Hepatocyte (in vitro differentiated cells): Measurements from ENCODE around the gene EBF4. TPM values are rescaled to one million over a fixed set of nuclear protein-coding genes. Genes with fewer than 3 reads are reported as not detected.

ENCODE experiments used
- DNase-seq: peaks from one replicate; pipeline ENCODE4 v3.0.0-alpha.2; 2016; ENCODE audit warnings: low spot score
- H2AFZ ChIP-seq: fragments of 200-600 bp; sonication (generic); 2 replicates; pipeline ENCODE4 v1.6.0; 2016; ENCODE audit warnings: antibody characterized with exemption, mild to moderate bottlenecking
- H3K27ac ChIP-seq: fragments of 200-600 bp; sonication (generic); 2 replicates; pipeline ENCODE4 v1.5.1; 2016; ENCODE audit warnings: mild to moderate bottlenecking
- H3K27me3 ChIP-seq: fragments of 200-600 bp; sonication (generic); 2 replicates; pipeline ENCODE4 v1.6.1; 2016
- H3K36me3 ChIP-seq: fragments of 200-600 bp; sonication (generic); replicated peaks from 2 replicates; pipeline ENCODE4 v1.5.1; 2016; ENCODE audit warnings: low read depth; ENCODE audit not compliant: insufficient read depth
- H3K4me1 ChIP-seq: fragments of 200-600 bp; sonication (generic); 2 replicates; pipeline ENCODE4 v1.5.1; 2016; ENCODE audit warnings: mild to moderate bottlenecking, moderate library complexity; ENCODE audit not compliant: insufficient read depth
- H3K4me2 ChIP-seq: fragments of 200-600 bp; sonication (generic); 2 replicates; pipeline ENCODE4 v1.6.0; 2016
- H3K4me3 ChIP-seq: fragments of 200-600 bp; sonication (generic); 2 replicates; pipeline ENCODE4 v1.5.1; 2016; ENCODE audit warnings: mild to moderate bottlenecking
- H3K79me2 ChIP-seq: fragments of 200-600 bp; sonication (generic); 2 replicates; pipeline ENCODE4 v1.6.0; 2017; ENCODE audit warnings: mild to moderate bottlenecking
- H3K9me2 ChIP-seq: fragments of 200-600 bp; sonication (generic); replicated peaks from 2 replicates; pipeline ENCODE4 v1.6.0; 2017; ENCODE audit warnings: mild to moderate bottlenecking; ENCODE audit not compliant: insufficient read depth
- H3K9me3 ChIP-seq: fragments of 200-600 bp; sonication (generic); 2 replicates; pipeline ENCODE4 v1.5.1; 2016; ENCODE audit warnings: low read depth, mild to moderate bottlenecking
- H4K20me1 ChIP-seq: fragments of 200-600 bp; sonication (generic); 2 replicates; pipeline ENCODE4 v1.6.0; 2016; ENCODE audit warnings: mild to moderate bottlenecking; ENCODE audit not compliant: insufficient read depth, poor library complexity, severe bottlenecking
- EZH2 ChIP-seq: fragments of 200-600 bp; sonication (generic); IDR thresholded peaks from 2 replicates; pipeline ENCODE4 v1.6.1; 2016; ENCODE audit warnings: antibody characterized with exemption, mild to moderate bottlenecking, borderline replicate concordance
- EZH2phosphoT487 ChIP-seq: fragments of 200-600 bp; sonication (generic); IDR thresholded peaks from one replicate; pipeline ENCODE4 v1.6.1; 2018; ENCODE audit warnings: antibody characterized with exemption, mild to moderate bottlenecking, low read depth, moderate library complexity; ENCODE audit not compliant: unreplicated experiment, severe bottlenecking
- WGBS: methylation state at CpG from one replicate; pipeline ENCODE4 v1.1.6; 2016; ENCODE audit warnings: low lambda C conversion rate; ENCODE audit errors: missing lambda C conversion rate; 5-methylcytosine and 5-hydroxymethylcytosine counted together
- polyA plus RNA-seq: library from polyadenylated mRNA; unstranded; fragments of >200 nt; fragmentation: Nextera tagmentation; extraction: Ambion mirVana; gene quantifications from 2 replicates; pipeline ENCODE4 v1.2.1, GENCODE V29; 2016
- total RNA-seq: library from RNA; depleted of rRNA; stranded (reverse); fragments of >200 nt; gene quantifications from 2 replicates; pipeline ENCODE4 v1.2.3, GENCODE V29; 2014
- TF ChIP-seq, protein P1 (sequence below): fragments of 200-600 bp; sonication (generic); IDR thresholded peaks from 2 replicates; pipeline ENCODE4 v1.5.1; 2016; ENCODE audit warnings: antibody characterized with exemption, mild to moderate bottlenecking; ENCODE audit not compliant: poor library complexity

Gene EBF4
- total and polyA plus RNA-seq, 2 experiments from 2014 or later: 10.7 to 17.9 TPM

DNA sequence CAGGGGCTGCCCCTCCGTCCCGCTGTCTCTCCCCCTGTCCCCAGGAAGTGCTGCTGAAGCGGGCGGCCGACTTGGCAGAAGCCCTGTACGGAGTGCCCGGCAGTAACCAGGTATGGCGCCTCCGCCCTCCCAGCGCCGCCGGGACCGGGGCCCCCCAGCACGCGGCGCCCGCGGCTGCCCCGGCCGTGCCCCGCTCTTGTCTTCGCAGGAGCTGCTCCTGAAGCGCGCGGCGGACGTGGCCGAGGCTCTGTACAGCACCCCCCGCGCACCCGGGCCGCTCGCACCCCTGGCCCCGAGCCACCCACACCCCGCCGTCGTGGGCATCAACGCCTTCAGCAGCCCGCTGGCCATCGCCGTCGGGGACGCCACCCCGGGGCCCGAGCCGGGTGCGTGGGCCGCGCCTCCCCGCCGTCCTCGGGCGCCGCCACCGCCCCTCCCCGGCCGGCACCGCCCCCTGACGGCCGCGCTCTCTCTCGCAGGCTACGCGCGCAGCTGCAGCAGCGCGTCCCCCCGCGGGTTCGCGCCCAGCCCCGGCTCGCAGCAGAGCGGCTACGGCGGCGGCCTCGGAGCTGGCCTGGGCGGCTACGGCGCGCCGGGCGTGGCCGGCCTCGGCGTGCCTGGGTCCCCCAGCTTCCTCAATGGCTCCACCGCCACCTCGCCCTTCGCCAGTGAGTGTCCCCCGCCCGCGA is 59.4 kb downstream of the EBF4 start:
- Histone ChIP-seq H3K4me1 (peaks cover 25% of the 10 kb centered on the region), H3K27ac (peak overlapping the region; percentile 49), H3K27me3 (peaks cover 64% of the 10 kb centered on the region), H3K79me2 (no peaks in the 10 kb centered on the region), H2AFZ (peak overlapping the region; percentile 63), H3K4me2 (peak overlapping the region; percentile 96), H3K9me3 (no peaks in the 10 kb centered on the region), H3K9me2 (no peaks in the 10 kb centered on the region), H3K36me3 (no peaks in the 10 kb centered on the region), H3K4me3 (peak overlapping the region; percentile 39), H4K20me1 (no peaks in the 10 kb centered on the region)
- WGBS: 2% methylated on average over 40 of the region's 93 CpGs
- no peak for TF ChIP-seq EZH2phosphoT487
- TF ChIP-seq, protein P1, sequence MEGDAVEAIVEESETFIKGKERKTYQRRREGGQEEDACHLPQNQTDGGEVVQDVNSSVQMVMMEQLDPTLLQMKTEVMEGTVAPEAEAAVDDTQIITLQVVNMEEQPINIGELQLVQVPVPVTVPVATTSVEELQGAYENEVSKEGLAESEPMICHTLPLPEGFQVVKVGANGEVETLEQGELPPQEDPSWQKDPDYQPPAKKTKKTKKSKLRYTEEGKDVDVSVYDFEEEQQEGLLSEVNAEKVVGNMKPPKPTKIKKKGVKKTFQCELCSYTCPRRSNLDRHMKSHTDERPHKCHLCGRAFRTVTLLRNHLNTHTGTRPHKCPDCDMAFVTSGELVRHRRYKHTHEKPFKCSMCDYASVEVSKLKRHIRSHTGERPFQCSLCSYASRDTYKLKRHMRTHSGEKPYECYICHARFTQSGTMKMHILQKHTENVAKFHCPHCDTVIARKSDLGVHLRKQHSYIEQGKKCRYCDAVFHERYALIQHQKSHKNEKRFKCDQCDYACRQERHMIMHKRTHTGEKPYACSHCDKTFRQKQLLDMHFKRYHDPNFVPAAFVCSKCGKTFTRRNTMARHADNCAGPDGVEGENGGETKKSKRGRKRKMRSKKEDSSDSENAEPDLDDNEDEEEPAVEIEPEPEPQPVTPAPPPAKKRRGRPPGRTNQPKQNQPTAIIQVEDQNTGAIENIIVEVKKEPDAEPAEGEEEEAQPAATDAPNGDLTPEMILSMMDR: no peak
- TF ChIP-seq EZH2: no peak
- DNase-seq: peak; percentile 70

- Histone ChIP-seq H3K27me3 (peaks cover 56% of the 10 kb centered on the region), H3K79me2 (no peaks in the 10 kb centered on the region), H3K4me1 (peaks cover 25% of the 10 kb centered on the region), H3K4me2 (peak overlapping the region; percentile 96), H3K36me3 (no peaks in the 10 kb centered on the region), H2AFZ (peak overlapping the region; percentile 35), H3K4me3 (peak overlapping the region; percentile 39), H4K20me1 (no peaks in the 10 kb centered on the region), H3K27ac (no peak overlapping the region), H3K9me2 (no peaks in the 10 kb centered on the region), H3K9me3 (no peaks in the 10 kb centered on the region)
- no peak for TF ChIP-seq EZH2phosphoT487
- TF ChIP-seq, protein P1: peak; percentile 73
- TF ChIP-seq EZH2: no peak
- WGBS: 18% methylated on average over 33 of the region's 47 CpGs
- peak; percentile 79 for DNase-seq
These were observed 60.2 kb downstream of the EBF4 start for GRCh38 chr20:2752567-2753460.

DNA sequence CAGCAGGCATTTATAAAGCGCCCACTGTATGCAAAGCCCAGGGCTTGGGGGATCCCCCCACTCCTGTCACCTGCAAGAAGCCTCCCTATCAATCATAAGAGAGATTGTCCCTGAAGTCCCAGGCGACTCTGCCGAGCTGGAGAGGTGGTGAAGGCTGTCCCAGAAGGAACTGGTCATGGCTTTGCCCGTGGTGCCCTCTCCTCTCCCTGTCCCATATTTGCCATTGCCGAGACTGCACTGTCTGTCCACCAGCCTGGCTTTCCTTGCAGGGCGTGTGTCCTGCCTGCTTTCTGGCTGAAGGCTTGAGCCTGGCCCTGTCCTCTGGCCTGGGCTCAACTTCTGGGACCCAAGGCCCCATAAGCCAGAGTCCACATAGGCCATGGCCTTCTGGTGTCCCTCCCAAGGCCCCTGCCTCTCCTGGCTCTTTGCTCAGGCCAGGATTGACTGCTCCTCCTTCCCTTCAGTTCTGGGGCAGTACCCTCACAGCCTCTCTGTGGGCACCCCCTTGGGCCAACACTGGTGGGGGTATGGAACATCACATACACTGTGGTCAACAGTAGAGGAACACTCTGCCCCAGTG is 61.0 kb downstream of the EBF4 start:
- no peak overlapping the region for H3K27ac ChIP-seq
- H3K4me1 ChIP-seq: peaks cover 25% of the 10 kb centered on the region
- no peaks in the 10 kb centered on the region for H4K20me1 ChIP-seq
- H3K4me3 ChIP-seq: no peak overlapping the region
- H3K27me3 ChIP-seq: peaks cover 48% of the 10 kb centered on the region
- no peaks in the 10 kb centered on the region for H3K79me2 ChIP-seq
- TF ChIP-seq, protein P1: no peak
- TF ChIP-seq EZH2 (no peak), EZH2phosphoT487 (no peak)
- no peaks in the 10 kb centered on the region for H3K9me3 ChIP-seq
- no peak overlapping the region for H3K4me2 ChIP-seq
- WGBS: 86% methylated on average over 6 of the region's 6 CpGs
- DNase-seq: no peak
- no peaks in the 10 kb centered on the region for H3K36me3 ChIP-seq
- no peaks in the 10 kb centered on the region for H3K9me2 ChIP-seq
- H2AFZ ChIP-seq: no peak overlapping the region
